Activated CD8-positive, alpha-beta T cell treated with anti-CD3 and anti-CD28 coated beads for 36 hours (primary cell): ENCODE results near the gene SH3BGR. TPM values are rescaled to one million over a fixed set of nuclear protein-coding genes. Genes with fewer than 3 reads are reported as not detected.
"Not testable (repeated sequence)": the region's sequence is repeated elsewhere in the genome, so short reads cannot be mapped to it uniquely, and the experiment has no call there.

Experiments
- ATAC-seq: fragments of 200-7000 bp; cut with Tn5 transposase; one replicate; pipeline ENCODE4 v1.10.0; 2021; ENCODE audit warnings: mild to moderate bottlenecking, moderate library complexity
- CTCF ChIA-PET: fragments of 350-600 bp; sonication (Branson Sonifier 250); formaldehyde crosslinking; loops from one replicate; lab custom pipeline; 2021; ENCODE audit warnings: antibody characterized with exemption; lab: Charles Lee
- POLR2A ChIA-PET: fragments of 350-600 bp; sonication (Branson Sonifier 250); formaldehyde crosslinking; loops from one replicate; lab custom pipeline; 2021; ENCODE audit warnings: antibody characterized with exemption; lab: Charles Lee
- DNase-seq: peaks from one replicate; pipeline ENCODE4 v3.0.0-alpha.2; 2020
- H3K27ac Mint-ChIP-seq: one replicate; pipeline ENCODE4 v1.8.0; 2021; ENCODE audit warnings: mild to moderate bottlenecking, mixed read lengths
- H3K27me3 Mint-ChIP-seq: one replicate; pipeline ENCODE4 v1.8.0; 2021; ENCODE audit warnings: mixed read lengths
- H3K36me3 Mint-ChIP-seq: one replicate; pipeline ENCODE4 v1.8.0; 2021; ENCODE audit warnings: low read depth, mixed read lengths
- H3K4me1 Mint-ChIP-seq: one replicate; pipeline ENCODE4 v1.8.0; 2021; ENCODE audit warnings: low read depth, mixed read lengths
- H3K4me3 Mint-ChIP-seq: one replicate; pipeline ENCODE4 v1.8.0; 2021; ENCODE audit warnings: mild to moderate bottlenecking, moderate library complexity, mixed read lengths
- H3K9me3 Mint-ChIP-seq: one replicate; pipeline ENCODE4 v1.8.0; 2021; ENCODE audit warnings: mixed read lengths
- intact Hi-C: fragments of 100-400 bp; cut with micrococcal nuclease; formaldehyde crosslinking; loops from one replicate; pipeline ENCODE4 v1.10.0; 2022
- total RNA-seq, 2 experiments: library from RNA; stranded (reverse); gene quantifications; one replicate each; pipeline ENCODE4 v1.2.3, GENCODE V29; 2021
- TF ChIP-seq, protein P1 (sequence below): fragments of 200-600 bp; IDR thresholded peaks from one replicate; pipeline ENCODE4 v1.8.0; 2022; ENCODE audit warnings: antibody characterized with exemption, mild to moderate bottlenecking

The SH3BGR gene
- 1 to 10 TPM; 4.5 to 4.8 TPM for total RNA-seq

DNA sequence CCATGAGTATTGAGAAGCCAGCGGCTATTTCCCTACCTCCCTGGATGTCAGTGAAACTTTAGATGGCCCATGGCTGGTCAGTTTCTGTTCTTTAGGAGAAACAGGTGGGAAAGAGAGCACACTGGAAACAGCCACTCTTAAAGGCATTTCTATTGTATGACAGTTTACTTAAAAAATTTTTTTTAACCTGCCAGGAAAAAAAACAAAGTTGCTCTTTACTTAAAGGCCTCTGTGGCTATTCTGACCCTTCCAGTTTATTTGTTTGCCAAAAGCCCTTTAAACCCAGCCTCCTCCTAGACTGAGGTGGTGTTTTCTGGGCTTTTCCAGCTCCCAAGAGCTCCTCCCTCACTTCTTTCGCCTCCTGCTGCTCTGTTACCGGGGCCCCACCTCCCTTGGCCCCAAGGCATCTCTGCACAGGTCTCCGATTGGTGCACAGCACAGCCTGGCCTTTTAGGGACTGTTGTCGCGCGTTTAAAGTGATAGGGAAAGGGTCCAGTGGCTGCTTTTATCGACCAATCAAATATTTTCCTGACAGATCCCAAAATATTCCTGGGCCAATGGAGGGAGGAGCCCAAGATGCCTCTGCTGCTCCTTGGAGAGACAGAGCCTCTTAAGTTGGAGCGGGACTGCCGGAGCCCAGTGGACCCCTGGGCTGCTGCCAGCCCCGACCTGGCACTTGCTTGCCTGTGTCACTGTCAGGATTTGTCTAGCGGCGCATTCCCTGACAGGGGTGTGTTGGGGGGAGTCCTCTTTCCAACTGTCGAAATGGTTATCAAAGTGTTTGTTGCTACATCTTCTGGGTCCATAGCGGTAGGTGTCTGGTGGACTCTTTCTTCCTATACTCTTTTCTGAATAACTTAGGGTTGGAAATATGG lies at the start of gene SH3BGR:
Gene SH3BGR (plus strand): TSS at position 639 of the 875 bp plus-strand sequence. CDS start 127 bp downstream, at position 766.
- intact Hi-C loops = no loop called here
- H3K27me3 Mint-ChIP-seq = no peaks in the 10 kb centered on the region
- H3K27ac Mint-ChIP-seq = no peak within 1 kb of the TSS
- DNase-seq (no peak), ATAC-seq (no peak)
- no peaks in the 10 kb centered on the region for H3K9me3 Mint-ChIP-seq
- POLR2A ChIA-PET = no interaction called here
- TF ChIP-seq, protein P1, sequence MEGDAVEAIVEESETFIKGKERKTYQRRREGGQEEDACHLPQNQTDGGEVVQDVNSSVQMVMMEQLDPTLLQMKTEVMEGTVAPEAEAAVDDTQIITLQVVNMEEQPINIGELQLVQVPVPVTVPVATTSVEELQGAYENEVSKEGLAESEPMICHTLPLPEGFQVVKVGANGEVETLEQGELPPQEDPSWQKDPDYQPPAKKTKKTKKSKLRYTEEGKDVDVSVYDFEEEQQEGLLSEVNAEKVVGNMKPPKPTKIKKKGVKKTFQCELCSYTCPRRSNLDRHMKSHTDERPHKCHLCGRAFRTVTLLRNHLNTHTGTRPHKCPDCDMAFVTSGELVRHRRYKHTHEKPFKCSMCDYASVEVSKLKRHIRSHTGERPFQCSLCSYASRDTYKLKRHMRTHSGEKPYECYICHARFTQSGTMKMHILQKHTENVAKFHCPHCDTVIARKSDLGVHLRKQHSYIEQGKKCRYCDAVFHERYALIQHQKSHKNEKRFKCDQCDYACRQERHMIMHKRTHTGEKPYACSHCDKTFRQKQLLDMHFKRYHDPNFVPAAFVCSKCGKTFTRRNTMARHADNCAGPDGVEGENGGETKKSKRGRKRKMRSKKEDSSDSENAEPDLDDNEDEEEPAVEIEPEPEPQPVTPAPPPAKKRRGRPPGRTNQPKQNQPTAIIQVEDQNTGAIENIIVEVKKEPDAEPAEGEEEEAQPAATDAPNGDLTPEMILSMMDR = no peak
- no peak within 1 kb of the TSS for H3K4me3 Mint-ChIP-seq
- no peaks in the 10 kb centered on the region for H3K36me3 Mint-ChIP-seq
- H3K4me1 Mint-ChIP-seq = peaks cover under 1% of the 10 kb centered on the region
- CTCF ChIA-PET = no interaction called here

DNA sequence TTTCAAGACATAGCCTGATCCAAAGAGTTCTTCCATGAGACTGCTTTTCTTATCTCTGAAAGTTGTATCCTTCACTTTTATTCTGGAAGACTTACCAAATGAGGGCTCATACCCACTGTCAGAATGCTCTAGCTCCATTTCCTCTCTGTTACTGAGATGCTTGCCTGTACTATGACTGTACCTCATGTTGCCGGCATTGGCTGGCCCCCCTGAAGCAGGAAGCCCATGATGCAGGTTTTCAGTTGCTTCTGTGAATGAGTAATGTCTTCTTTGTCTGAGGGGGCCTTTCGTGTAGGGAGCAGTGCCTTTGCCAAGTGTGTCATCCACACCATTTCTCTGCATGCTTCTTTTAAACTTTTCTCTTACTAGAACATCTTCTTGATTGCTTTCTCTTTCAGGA lies 45.7 kb upstream of the SH3BGR start:
- peaks cover 8% of the 10 kb centered on the region for H3K9me3 Mint-ChIP-seq
- no peak for DNase-seq
- peaks cover 19% of the 10 kb centered on the region for H3K36me3 Mint-ChIP-seq
- ATAC-seq = peak; percentile 27
- no peaks in the 10 kb centered on the region for H3K4me1 Mint-ChIP-seq
- H3K4me3 Mint-ChIP-seq = no peak overlapping the region
- CTCF ChIA-PET = no interaction called here
- intact Hi-C loops = no loop called here
- TF ChIP-seq, protein P1 = no peak
- H3K27me3 Mint-ChIP-seq = no peaks in the 10 kb centered on the region
- POLR2A ChIA-PET = no interaction called here
- H3K27ac Mint-ChIP-seq = no peak overlapping the region

DNA sequence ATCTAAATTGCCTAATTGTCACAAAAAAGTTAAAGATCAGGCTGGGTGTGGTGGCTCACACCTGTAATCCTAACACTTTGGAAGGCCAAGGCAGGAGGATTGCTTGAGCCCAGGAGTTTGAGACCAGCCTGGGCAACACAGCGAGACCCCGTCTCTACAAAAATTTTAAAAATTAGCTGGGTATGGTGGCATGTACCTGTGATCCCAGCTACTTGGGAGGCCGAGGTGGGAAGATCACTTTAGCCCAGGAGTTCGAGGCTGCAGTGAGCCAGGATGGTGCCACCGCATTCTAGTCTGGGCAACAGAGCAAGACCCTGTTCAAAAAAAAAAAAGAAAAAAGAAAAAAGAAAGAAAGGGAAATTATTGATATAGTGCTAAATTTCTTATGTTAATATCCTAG lies 32.6 kb upstream of the SH3BGR start:
- ATAC-seq, CTCF ChIA-PET, H3K4me3 Mint-ChIP-seq, DNase-seq, H3K36me3 Mint-ChIP-seq, H3K9me3 Mint-ChIP-seq, H3K27me3 Mint-ChIP-seq, H3K27ac Mint-ChIP-seq, POLR2A ChIA-PET, intact Hi-C loops, H3K4me1 Mint-ChIP-seq: not testable (repeated sequence)

DNA sequence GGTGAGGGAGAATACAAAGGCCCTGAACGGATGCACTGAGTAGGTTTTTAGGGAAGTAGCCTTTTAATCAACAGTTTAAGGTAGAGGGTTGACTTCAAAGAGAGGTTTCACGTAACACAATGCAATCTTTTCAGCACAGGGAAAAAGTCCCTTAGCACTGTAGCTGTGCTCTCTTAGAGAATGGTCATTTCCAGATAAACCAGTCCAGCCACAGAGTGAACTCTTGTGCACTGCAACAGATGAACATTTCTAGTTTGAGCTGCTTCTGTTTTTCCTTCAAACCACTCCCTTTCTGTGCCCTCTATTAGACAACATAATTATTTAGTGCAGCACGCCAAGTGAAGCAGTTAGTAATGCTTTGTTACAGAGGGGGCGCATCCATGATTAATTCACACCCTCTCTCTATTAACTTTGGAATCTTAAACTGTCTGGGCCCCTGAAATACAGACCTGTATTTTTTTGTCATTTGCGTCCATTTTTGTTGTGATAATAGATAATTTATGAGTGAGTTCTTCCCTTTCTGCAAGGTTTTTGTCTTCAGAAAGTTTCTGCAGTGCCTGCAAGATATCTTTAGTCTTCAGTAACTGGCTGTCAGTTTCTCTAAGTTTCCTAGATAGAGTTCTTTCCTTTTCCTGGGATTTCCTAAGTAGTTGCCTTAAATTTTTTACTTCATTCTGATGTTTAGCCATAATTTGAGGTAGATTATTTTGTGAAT lies 29.1 kb upstream of the SH3BGR start:
- Mint-ChIP-seq H3K4me3 (no peak overlapping the region), H3K4me1 (no peaks in the 10 kb centered on the region), H3K27ac (no peak overlapping the region), H3K27me3 (no peaks in the 10 kb centered on the region), H3K36me3 (no peaks in the 10 kb centered on the region), H3K9me3 (no peaks in the 10 kb centered on the region)
- ChIA-PET CTCF (interaction anchor here (1.2 kb wide), 1 partner anchor 18 kb away, joined by 3 read pairs; no protein-coding TSS in a partner anchor), POLR2A (no interaction called here)
- intact Hi-C loops = no loop called here
- TF ChIP-seq, protein P1 = no peak
- no peak for DNase-seq
- ATAC-seq = no peak

DNA sequence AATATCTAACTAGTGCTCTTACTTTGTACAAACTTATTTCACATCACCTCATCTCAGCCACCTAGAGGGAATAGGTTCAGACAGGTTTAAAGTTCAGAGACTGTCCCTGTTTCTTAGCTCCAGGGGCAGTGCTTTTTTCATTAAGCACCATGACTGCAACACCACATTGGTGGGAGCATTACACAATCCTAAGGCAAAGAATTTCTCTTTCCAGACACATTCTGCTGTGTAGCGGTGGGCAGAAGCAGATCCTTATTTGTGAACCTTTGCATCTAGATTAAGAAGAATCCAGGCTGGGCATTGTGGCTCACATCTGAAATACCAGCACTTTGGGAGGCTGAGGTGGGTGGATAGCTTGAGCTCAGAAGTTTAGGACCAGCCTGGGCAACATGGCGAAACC lies 22.3 kb upstream of the SH3BGR start:
- Mint-ChIP-seq H3K27me3 (no peaks in the 10 kb centered on the region), H3K27ac (no peak overlapping the region), H3K36me3 (no peaks in the 10 kb centered on the region), H3K4me3 (no peak overlapping the region), H3K4me1 (no peaks in the 10 kb centered on the region), H3K9me3 (no peaks in the 10 kb centered on the region)
- CTCF ChIA-PET = interaction anchor here (6.0 kb wide), 1 partner anchor 13 kb away, joined by 31 read pairs; no protein-coding TSS in a partner anchor
- no peak for DNase-seq
- POLR2A ChIA-PET = no interaction called here
- intact Hi-C loops = no loop called here
- no peak for ATAC-seq
- TF ChIP-seq, protein P1 = no peak
